Umbilical cord (tissue), 2 donors: ENCODE measurements around the gene CHD2. TPM values are rescaled to one million over a fixed set of nuclear protein-coding genes. Genes with fewer than 3 reads are reported as not detected.
A peak's percentile ranks its signal among the peaks of the same experiment; 100 is the strongest.

Experiments used
- DNase-seq: peaks from one replicate; pipeline ENCODE4 v3.0.0-alpha.2; 2015; ENCODE audit warnings: low spot score
- total RNA-seq: library from RNA; depleted of rRNA; stranded (reverse); fragments of >200 nt; gene quantifications from one replicate; pipeline ENCODE4 v1.2.3, GENCODE V29; 2014; ENCODE audit warnings: low replicate concordance; ENCODE audit not compliant: insufficient read depth

The CHD2 gene
- total RNA-seq, 1 donor from 2014 or later: 140 TPM

DNA sequence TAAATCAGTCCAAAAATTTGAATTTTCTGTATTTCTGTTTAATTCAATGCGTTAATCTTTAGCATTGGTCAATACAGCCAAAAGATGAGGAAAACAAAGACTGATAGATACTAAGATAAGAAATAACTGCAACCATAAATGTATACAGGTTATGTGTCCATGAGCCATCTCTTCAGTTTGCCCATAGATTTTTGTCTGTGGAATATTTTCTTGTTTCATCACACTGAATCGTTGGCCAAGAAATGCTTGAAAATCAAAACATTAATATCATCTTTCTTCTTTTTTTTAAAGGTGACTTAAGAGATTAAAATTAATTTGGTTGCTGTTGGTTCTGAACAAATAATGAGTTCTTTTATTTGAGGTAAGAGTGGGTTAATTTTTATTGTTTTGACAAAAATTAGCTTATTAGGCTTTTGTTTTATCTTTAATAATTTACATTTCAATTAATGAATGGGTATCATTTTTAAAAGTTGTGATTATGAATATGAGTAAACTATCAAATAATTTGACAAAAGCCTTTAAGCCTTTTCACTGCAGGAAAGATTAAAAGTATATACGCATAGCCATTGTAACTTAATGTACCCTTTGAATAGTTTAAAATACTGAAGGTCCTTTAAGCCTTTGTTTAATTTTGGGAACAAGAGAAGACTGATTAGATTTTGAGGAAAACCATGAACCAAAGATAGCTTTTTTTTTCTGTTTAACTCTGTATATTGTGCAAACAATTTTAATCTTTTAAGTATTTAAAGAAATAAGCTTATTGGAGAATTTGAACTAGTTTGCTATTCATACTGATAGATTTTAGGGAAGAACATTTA lies 14.7 kb upstream of the CHD2 start:
- no peak for DNase-seq

DNA sequence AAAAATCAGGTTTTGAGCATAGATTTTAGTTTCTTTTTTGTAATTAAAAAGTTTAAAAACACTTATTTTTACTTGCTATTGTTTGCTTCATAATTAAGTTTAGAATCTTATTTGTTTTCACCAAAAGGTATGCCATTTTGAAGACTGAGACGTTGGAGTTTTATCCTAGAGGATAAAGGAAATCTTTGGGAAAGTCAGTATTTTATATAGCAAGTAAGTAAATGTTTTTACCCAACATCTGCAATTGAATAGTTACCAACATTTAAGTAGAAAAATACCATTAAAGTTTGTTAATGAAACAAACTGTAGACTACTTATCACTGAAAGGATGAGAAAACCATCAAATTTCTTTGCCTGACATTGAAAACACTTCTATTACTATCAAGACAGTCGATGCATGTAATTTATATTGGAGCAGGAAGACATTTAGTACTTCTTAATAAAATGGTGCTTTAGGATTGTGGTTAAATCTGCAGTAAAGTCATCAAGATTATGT lies 14.0 kb upstream of the CHD2 start:
- DNase-seq: no peak

GRCh38 chr15:92886815-92887214 lies 13.3 kb upstream of the CHD2 start:
- no peak for DNase-seq

DNA sequence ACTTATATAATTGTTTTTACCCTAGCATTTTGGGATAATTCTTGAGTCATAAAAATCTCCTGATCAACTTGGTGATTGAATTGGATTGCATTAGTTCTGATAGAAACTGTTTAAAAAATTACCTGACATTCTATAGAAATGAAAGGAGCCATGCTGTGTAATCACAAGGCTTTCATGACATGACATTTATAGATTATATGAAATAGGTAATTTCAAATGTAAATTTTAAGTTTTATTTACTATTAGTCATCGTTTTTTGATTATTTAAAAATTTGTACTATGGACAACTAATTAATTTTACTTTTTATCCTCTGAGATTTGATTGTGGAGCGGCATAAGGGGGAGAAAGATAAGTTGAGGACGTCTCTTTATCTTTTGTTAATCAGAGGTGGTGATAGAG lies 12.3 kb upstream of the CHD2 start:
- DNase-seq: no peak

GRCh38 chr15:92889390-92890107 lies 10.6 kb upstream of the CHD2 start:
- no peak for DNase-seq

GRCh38 chr15:92891533-92892200 lies 8.5 kb upstream of the CHD2 start:
- DNase-seq: no peak

GRCh38 chr15:92892201-92892555 lies 7.9 kb upstream of the CHD2 start:
- DNase-seq: no peak

GRCh38 chr15:92893200-92893599 lies 6.9 kb upstream of the CHD2 start:
- no peak for DNase-seq

DNA sequence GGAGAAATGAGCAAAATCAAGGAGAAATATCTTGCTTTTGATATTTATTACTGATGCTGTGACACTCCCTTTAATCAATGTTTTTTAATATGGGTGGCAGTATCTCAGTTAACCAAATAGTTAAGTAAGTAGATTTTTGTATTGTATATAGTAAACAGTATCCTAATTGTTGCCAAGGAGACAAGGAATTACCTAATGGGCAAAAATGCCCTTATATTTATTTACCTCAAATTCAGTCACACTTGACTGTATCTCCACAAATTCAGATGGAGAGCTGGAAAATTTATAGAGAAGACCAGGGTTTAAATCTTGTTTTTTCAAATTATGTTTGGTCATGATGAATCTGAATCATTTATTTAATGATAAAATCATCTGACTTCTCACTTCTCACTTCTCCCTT lies 3.6 kb upstream of the CHD2 start:
- no peak for DNase-seq

GRCh38 chr15:92897620-92898019 lies 2.5 kb upstream of the CHD2 start:
- no peak for DNase-seq

DNA sequence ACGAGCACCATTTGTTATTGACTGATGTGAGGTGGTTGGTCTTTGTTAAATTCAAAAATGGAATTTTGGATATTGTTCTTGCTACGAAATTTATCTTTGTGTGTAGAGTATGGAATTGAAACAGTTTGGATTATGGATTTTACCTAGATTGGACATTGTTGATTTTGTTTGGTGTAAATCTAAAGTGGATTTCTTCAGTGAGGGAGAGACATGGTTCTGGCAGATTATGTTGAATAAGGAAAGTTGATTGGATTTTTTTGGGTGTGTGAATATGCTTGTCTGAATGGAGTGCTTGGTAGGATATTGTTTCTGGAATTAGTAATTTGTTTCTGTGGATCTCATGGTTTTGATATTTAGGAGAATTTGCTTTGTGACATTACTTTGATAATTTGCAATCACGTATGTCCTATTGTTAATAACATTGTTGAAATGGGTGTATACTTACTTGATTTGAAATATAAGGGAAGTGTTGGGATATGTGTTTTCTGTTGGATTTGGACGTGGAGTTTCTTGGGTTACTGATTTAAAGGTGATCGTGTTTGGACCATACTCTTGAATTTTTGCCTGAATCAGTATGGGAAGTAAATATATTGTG lies 1.0 kb upstream of the CHD2 start:
- DNase-seq: no peak

DNA sequence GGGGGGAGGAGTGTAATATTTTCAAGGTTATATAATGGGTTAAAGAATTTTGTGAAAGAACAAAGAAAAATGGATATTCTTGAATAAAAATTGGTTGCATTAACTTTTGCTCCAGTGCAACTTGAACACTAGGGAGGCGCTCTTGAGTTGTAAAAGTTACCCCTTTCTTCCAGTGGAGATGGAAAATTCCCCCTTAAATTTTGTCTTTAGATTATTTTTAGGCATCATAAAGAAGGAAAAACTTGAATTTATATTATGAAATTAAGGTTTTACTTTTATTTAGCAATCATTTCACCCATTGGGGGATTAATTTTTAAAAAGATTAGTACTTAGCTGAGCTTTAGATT lies 550 bp upstream of the CHD2 start:
- DNase-seq: no peak

DNA sequence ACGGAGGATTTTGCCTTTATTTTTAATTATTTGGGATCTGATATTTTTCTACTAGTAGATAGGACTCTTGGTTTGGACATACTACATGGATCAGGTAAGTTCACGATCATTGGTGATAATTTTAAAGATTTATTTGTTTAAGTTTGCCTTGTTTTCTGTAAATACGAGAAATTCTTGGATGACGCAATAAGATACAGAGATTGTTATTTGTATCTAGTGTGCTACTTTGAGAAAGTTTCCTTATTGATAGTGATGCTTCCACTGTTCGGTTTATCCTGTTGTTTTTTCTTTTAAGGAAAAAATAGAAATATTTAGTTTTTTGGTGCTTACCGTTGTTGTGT lies 577 bp downstream of the CHD2 start:
- no peak for DNase-seq

GRCh38 chr15:92901072-92901761 lies 1.1 kb downstream of the CHD2 start:
- DNase-seq: peak; percentile 37

- DNase-seq: peak; percentile 40
Measured at GRCh38 chr15:92901995-92902394, 1.9 kb downstream of the CHD2 start.

DNA sequence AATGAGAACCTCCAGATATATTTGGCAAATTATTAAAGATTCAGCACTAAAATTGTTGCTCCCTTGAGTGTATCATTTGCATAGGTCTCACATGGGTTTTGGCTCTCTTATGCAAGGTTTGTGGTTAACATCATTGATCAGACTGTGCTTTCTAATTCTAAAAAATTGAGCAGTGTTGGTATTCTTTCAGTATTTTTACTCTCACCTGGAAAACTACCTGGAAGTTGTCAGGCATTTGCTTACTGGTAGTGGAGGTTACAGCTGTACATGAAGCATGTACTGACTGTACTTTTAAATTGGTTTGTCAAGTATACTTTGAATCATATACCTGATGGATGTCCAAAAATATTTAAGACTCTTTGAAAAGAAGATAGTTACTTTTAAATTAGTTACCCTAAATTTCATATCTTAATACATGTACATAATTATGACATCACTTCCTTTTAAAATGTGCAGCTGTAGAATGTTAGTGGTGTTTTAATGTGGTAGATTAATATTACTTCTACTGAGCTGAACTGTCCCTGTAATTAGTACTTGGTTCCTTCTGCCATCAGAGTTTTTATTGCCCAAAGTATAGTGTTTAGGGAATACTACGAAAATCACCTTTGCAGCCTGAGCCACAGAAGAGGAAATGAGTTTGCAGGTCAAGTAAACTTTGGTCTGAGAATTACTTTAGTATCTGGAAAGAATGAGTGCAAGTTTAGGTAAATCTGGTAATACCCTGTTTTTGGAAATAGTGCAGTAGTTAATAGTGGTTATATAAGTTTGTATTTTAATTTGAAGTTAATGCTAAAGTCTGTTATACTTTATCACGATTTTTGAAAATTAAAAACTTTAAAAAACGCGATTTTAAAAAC lies 2.8 kb downstream of the CHD2 start:
- peak; percentile 28 for DNase-seq

GRCh38 chr15:92903631-92903965 lies 3.5 kb downstream of the CHD2 start:
- no peak for DNase-seq

GRCh38 chr15:92903966-92904721 lies 4.0 kb downstream of the CHD2 start:
- peak; percentile 99 for DNase-seq

DNA sequence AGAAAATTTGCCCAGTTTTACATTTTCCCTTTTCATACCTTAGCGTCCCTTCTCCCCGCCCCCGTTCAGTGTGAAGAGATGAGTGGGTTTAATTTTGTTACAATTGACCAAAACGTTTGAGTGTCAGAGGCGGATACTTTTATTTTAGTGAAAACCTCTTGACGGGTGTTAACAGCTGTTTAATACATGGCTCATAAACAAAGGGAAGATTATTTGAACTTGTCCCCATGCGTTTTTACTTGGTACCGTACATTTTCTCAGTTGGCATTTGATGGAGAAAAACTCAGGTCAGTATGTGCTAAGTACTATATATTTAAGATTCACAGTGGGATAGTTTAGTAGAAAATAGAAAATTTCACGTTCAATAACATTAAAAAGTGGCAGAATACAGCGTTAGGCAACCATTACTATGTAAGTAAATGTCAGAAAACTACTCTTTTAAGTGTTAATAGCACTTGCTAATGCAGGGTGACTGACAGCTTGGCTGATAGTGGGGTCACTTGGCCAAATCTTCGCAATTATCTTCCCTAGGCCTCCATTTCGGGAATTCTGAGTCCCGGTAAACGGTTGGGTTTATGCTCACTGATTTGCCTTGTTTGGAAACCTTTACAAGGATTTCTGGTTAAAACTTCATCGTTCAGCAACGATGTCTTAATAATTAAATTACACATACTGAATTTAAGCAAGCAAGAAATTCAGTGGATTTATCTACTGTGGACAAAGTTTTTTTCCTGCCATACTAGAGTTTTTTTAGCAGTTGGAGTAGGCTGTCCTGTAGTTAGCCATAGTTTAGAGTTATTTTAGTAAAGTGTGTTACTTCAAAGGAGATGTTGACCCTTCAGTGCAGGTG lies 4.8 kb downstream of the CHD2 start:
- peak; percentile 22 for DNase-seq
